Measurements from ENCODE around the gene SRSF5.

The SRSF5 gene

GRCh38 chr14:69792887-69793421 is 26.0 kb downstream of the SRSF5 start:
- Histone ChIP-seq H3K4me1 (0 out of 20 replicates have a peak, but pooled peaks cover 0 to 6% (median 0%) of the 10 kb centered on the region in 10 experiments), H3K27me3 (no peaks in the 10 kb centered on the region), H3K4me2 (no peak overlapping the region), H4K20me1 (no peaks in the 10 kb centered on the region), H3K4me3 (no peak overlapping the region), H3K36me3 (peaks cover 0 to under 1% (median 0%) of the 10 kb centered on the region in 11 experiments; a peak in 1 of 22 replicates), H3K27ac (no peak overlapping the region), H3K9me3 (replicated peaks in 1 of 11) (no peaks in the 10 kb centered on the region), H3K9ac (no peak overlapping the region)
- TF ChIP-seq Cebpa-rat (IDR thresholded peaks at IDR 0.05) = no peak

- Histone ChIP-seq H3K27me3 (no peaks in the 10 kb centered on the region), H3K4me1 (0 out of 20 replicates have a peak, but pooled peaks cover 0 to 5% (median 0%) of the 10 kb centered on the region in 10 experiments), H3K4me3 (no peak overlapping the region), H3K9ac (no peak overlapping the region), H4K20me1 (no peaks in the 10 kb centered on the region), H3K27ac (no peak overlapping the region), H3K4me2 (no peak overlapping the region), H3K36me3 (no peaks in the 10 kb centered on the region), H3K9me3 (replicated peaks in 1 of 11) (no peaks in the 10 kb centered on the region)
- TF ChIP-seq Cebpa-rat (IDR thresholded peaks at IDR 0.05) = no peak
These were observed 27.8 kb downstream of the SRSF5 start for GRCh38 chr14:69794791-69795190.

- no peaks in the 10 kb centered on the region for H3K4me1 ChIP-seq
- peaks cover 0 to 4% (median 0%) of the 10 kb centered on the region in 11 experiments; a peak in 1 of 22 replicates for H3K9me3 ChIP-seq (replicated peaks in 1 of 11)
- no peaks in the 10 kb centered on the region for H3K36me3 ChIP-seq
- H3K4me3 ChIP-seq = no peak overlapping the region
- no peaks in the 10 kb centered on the region for H3K27me3 ChIP-seq
- TF ChIP-seq Cebpa-rat (IDR thresholded peaks at IDR 0.05) = no peak
- H3K27ac ChIP-seq = no peak overlapping the region
- H3K4me2 ChIP-seq = no peak overlapping the region
- no peak overlapping the region for H3K9ac ChIP-seq
- H4K20me1 ChIP-seq = no peaks in the 10 kb centered on the region
These were observed 28.7 kb downstream of the SRSF5 start for GRCh38 chr14:69795691-69796090.

GRCh38 chr14:69796797-69797500 is 30.0 kb downstream of the SRSF5 start, which contains the start of gene SLC10A1:
Gene SLC10A1 (minus strand): TSS chr14:69797241. CDS start chr14:69797155, 86 bp downstream.
- Histone ChIP-seq H4K20me1 (no peaks in the 10 kb centered on the region), H3K4me1 (no peaks in the 10 kb centered on the region), H3K36me3 (no peaks in the 10 kb centered on the region), H3K27ac (no peak within 1 kb of the TSS), H3K4me2 (no peak within 1 kb of the TSS), H3K27me3 (no peaks in the 10 kb centered on the region), H3K4me3 (no peak within 1 kb of the TSS), H3K9ac (no peak within 1 kb of the TSS), H3K9me3 (replicated peaks in 1 of 11) (peaks cover 0 to 11% (median 3%) of the 10 kb centered on the region in 11 experiments; a peak in 6 of 22 replicates)
- no peak for TF ChIP-seq Cebpa-rat (IDR thresholded peaks at IDR 0.05)

GRCh38 chr14:69797573-69798338 is 30.8 kb downstream of the SRSF5 start:
- TF ChIP-seq Cebpa-rat (IDR thresholded peaks at IDR 0.05) = no peak
- no peaks in the 10 kb centered on the region for H3K4me1 ChIP-seq
- H4K20me1 ChIP-seq = no peaks in the 10 kb centered on the region
- no peak overlapping the region for H3K9ac ChIP-seq
- H3K27me3 ChIP-seq = no peaks in the 10 kb centered on the region
- peaks cover 0 to 11% (median 3%) of the 10 kb centered on the region in 11 experiments; a peak in 6 of 22 replicates for H3K9me3 ChIP-seq (replicated peaks in 1 of 11)
- no peak overlapping the region for H3K4me2 ChIP-seq
- no peak overlapping the region for H3K4me3 ChIP-seq
- H3K27ac ChIP-seq = no peak overlapping the region
- H3K36me3 ChIP-seq = no peaks in the 10 kb centered on the region

GRCh38 chr14:69798339-69798735 is 31.4 kb downstream of the SRSF5 start:
- Histone ChIP-seq H3K27me3 (no peaks in the 10 kb centered on the region), H3K4me1 (no peaks in the 10 kb centered on the region), H4K20me1 (no peaks in the 10 kb centered on the region), H3K9me3 (replicated peaks in 1 of 11) (peaks cover 0 to 11% (median 3%) of the 10 kb centered on the region in 11 experiments; a peak in 6 of 22 replicates), H3K36me3 (no peaks in the 10 kb centered on the region), H3K4me2 (no peak overlapping the region), H3K27ac (no peak overlapping the region), H3K9ac (no peak overlapping the region), H3K4me3 (no peak overlapping the region)
- 0 out of 22 replicates have a peak, but pooled peaks of 2 of the 11 experiments have one; percentile 24 to 33 for TF ChIP-seq Cebpa-rat (IDR thresholded peaks at IDR 0.05)

- Histone ChIP-seq H3K27me3 (no peaks in the 10 kb centered on the region), H3K36me3 (no peaks in the 10 kb centered on the region), H3K9ac (no peak overlapping the region), H3K9me3 (replicated peaks in 1 of 11) (peaks cover 0 to 11% (median 3%) of the 10 kb centered on the region in 11 experiments; a peak in 6 of 22 replicates), H3K27ac (no peak overlapping the region), H3K4me2 (no peak overlapping the region), H3K4me1 (no peaks in the 10 kb centered on the region), H3K4me3 (no peak overlapping the region), H4K20me1 (no peaks in the 10 kb centered on the region)
- TF ChIP-seq Cebpa-rat (IDR thresholded peaks at IDR 0.05) = no peak
These were observed 36.8 kb downstream of the SRSF5 start for GRCh38 chr14:69803753-69804152.

GRCh38 chr14:69804902-69805301 is 38.0 kb downstream of the SRSF5 start:
- Histone ChIP-seq H3K27me3 (no peaks in the 10 kb centered on the region), H3K9me3 (replicated peaks in 1 of 11) (peaks cover 0 to 11% (median 3%) of the 10 kb centered on the region in 11 experiments; a peak in 6 of 22 replicates), H3K4me1 (no peaks in the 10 kb centered on the region), H3K4me3 (no peak overlapping the region), H3K27ac (no peak overlapping the region), H3K36me3 (no peaks in the 10 kb centered on the region), H3K4me2 (no peak overlapping the region), H3K9ac (no peak overlapping the region), H4K20me1 (no peaks in the 10 kb centered on the region)
- no peak for TF ChIP-seq Cebpa-rat (IDR thresholded peaks at IDR 0.05)

- no peak overlapping the region for H3K9ac ChIP-seq
- no peaks in the 10 kb centered on the region for H3K27me3 ChIP-seq
- H3K27ac ChIP-seq = no peak overlapping the region
- no peak overlapping the region for H3K4me3 ChIP-seq
- H3K4me1 ChIP-seq = peaks cover 0 to 4% (median 0%) of the 10 kb centered on the region in 10 experiments; a peak in 1 of 20 replicates
- no peaks in the 10 kb centered on the region for H3K9me3 ChIP-seq (replicated peaks in 1 of 11)
- H3K4me2 ChIP-seq = no peak overlapping the region
- H3K36me3 ChIP-seq = no peaks in the 10 kb centered on the region
- H4K20me1 ChIP-seq = no peaks in the 10 kb centered on the region
- no peak for TF ChIP-seq Cebpa-rat (IDR thresholded peaks at IDR 0.05)
These were observed 40.2 kb downstream of the SRSF5 start for GRCh38 chr14:69807192-69807591.
